Skin of body (tissue), 2 donors: ENCODE measurements around the gene ERCC8. TPM values are rescaled to one million over a fixed set of nuclear protein-coding genes. Genes with fewer than 3 reads are reported as not detected.
A peak's percentile ranks its signal among the peaks of the same experiment; 100 is the strongest.
"Not testable (repeated sequence)": the region's sequence is repeated elsewhere in the genome, so short reads cannot be mapped to it uniquely, and the experiment has no call there.

Experiments used
- DNase-seq: peaks from one replicate; lab custom pipeline; 2025; lab: John Stamatoyannopoulos, UW
- total RNA-seq: library from RNA; depleted of rRNA; stranded (reverse); fragments of >200 nt; gene quantifications from one replicate; pipeline ENCODE4 v1.2.3, GENCODE V29; 2014

Gene ERCC8
- total RNA-seq: 14.7 TPM

GRCh38 chr5:60944904-60945812 lies at the start of gene ERCC8, which contains the start of gene NDUFAF2:
Gene ERCC8 (minus strand): TSS chr5:60945070. CDS start chr5:60945008, 62 bp downstream.
Gene NDUFAF2 (plus strand): TSS chr5:60945205. CDS start chr5:60945256, 51 bp downstream.
- peak; percentile 87 for DNase-seq

GRCh38 chr5:60993875-60994571 lies 49.2 kb upstream of the ERCC8 start:
- no peak for DNase-seq

DNA sequence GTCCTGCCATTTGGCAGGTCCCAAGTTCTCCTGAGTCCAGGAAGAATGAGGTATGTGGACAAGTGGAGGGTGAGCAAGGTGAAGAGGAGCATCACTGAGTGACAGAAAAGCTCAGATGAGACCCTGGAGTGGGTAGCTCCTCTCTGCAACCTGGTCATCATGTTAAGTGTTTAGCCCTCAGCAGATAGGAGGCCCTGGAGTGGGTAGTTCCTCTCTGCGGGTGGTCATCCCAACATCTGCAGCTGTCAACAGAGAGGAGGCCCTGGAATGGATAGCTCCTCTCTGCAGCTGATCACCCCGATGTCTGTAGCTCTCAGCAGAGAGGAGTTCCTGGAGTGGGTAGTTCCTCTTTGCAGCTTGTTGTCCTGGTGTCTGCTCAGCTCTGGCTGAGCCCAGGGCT lies 48.6 kb upstream of the ERCC8 start:
- DNase-seq: no peak

DNA sequence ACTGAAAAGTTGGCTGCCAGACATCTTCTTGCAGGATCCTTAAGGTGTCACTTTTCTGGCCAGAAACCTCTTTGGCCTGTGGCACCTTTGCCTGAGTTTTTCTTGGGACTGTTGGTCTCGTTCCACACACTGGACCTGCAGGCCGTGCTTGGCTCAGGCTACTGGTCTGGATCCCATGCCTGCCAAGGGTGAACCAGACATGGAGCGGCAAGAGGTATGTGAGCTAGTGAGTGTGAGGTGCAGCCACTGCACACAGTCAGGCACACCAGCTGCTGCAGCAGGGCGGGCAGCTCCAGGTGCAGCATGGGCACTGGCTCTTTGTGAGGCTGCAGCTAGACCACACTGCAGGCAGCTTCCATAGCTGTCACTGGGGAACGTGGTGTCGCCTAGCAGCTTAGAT lies 48.0 kb upstream of the ERCC8 start:
- DNase-seq: no peak

DNA sequence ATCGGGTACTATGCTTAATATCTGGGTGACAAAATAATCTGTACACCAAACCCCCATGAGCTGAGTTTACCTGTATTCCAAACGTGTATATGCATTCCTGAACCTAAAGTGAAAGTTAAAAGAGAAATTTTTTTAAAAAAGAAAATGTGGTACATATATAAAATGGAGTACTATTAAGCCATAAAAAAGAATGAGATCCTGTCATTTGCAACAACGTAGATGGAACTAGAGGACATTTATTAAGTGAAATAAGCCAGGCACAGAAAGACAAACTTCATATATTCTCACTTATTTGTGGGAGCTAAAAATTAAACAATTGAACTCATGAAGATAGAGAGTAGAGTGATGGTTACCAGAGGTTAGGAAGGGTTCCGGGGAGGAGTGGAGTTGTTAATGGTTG lies 44.9 kb upstream of the ERCC8 start:
- DNase-seq: no peak

GRCh38 chr5:60982127-60982526 lies 37.3 kb upstream of the ERCC8 start:
- DNase-seq: not testable (repeated sequence)

DNA sequence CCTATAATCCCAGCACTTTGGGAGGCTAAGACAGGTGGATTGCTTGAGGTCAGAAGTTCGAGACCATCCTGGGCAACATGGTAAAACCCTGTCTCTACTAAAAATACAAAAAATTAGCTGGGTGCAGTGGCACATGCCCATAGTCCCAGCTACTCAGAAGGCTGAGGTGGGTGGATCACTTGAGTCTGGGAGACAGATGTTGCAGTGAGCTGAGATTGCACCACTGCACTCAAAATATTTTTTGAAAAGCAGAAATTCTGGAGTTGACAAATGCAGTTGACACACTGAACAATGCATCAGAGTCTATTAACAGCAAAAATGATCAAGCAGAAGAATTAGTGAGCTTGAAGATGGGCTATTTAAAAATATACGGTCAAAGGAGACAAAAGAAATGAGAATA lies 35.6 kb upstream of the ERCC8 start:
- DNase-seq: no peak

GRCh38 chr5:60978968-60979367 lies 34.1 kb upstream of the ERCC8 start:
- no peak for DNase-seq

DNA sequence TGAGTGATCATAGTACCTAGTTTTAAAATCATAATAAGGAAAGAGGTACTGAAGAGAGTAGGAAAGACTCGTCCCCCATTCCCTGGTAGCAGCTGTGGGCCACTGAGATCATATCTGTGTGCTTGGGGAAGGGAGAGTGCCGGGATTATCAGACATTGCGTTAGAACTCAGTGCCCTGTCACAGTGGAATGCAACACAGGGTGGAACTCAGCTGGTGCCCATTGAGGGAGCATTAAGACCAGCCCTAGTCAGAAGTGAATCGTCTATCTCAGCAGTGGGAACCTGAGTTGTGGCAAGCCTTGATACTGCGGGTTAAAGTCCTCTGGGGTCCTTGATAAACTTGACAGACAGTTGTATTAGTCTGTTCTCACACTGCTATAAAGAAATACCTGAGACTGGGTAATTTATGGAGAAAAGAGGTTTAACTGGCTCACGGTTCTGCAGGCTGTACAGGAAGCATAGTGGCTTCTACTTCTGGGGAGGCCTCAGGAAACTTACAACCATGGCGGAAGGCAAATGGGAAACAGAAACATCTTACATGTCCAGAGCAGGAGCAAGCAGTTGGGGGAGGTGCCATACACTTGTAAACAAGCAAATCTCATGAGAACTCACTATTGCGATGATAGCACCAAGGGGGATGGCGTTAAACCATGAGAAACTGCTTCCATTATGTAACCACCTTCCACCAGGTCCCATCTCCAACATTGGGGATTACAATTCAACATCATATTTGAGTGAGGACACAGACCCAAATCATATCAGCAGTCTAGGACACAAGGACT lies 33.3 kb upstream of the ERCC8 start:
- no peak for DNase-seq

DNA sequence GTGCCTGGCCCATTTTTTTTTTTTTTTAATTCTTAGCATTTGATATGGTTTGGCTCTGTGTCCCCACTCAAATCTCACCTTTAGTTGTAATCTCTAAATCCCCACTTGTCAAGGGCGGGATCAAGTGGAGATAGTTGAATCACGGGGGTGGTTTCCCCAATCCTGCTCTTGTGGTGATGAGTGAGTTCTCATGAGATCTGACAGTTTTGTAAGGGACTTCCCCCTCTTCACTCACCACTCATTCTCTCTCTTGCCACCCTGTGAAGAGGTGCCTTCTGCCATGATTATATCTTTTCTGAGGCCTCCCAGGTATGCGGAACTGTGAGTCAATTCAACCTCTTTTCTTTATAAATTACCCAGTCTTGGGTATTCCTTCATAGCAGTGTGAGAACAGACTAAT lies 27.4 kb upstream of the ERCC8 start:
- no peak for DNase-seq

GRCh38 chr5:60961685-60962084 lies 16.8 kb upstream of the ERCC8 start:
- no peak for DNase-seq

DNA sequence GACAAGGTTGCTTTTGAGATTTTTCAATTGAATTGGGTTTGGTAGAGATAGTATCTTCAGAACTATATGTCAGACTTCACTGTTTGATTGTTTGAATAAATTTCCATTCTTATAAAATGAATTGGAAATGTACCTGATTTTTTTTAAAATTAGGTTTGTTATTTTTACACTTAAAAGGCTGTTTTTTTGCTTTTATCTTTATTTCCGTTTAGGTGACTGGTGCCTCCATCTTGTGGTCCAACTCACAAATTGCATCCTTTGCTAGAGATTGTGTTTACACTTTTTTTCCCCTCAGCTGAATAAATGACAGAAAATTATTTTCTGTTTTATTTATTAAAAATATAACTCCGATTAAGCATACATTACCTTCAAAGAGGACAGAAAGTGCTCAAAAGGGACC lies 15.7 kb upstream of the ERCC8 start:
- DNase-seq: no peak

- DNase-seq: no peak
These were observed 14.3 kb upstream of the ERCC8 start for GRCh38 chr5:60959156-60959555.

GRCh38 chr5:60958712-60959111 lies 13.8 kb upstream of the ERCC8 start:
- DNase-seq: no peak

- DNase-seq: no peak
These were observed 13.2 kb upstream of the ERCC8 start for GRCh38 chr5:60958088-60958487.

DNA sequence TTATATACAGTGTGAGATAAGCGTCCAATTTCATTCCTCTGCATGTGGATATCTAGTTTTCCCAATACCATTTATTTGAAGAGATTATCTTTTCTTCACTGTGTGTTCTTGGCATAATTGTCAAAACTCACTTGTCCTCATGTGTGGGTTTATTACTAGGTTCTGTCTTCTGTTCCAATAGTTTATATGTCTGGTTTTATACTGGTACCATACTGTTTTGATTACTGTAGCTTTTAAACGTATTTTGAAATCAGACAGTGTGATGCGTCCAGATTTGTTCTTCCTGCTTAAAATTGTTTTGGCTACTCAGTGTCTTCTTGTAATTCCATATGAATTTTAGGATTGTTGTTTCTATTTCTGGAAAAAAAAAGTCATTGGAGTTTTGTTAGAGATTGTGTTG lies 10.4 kb upstream of the ERCC8 start:
- no peak for DNase-seq

GRCh38 chr5:60948738-60949137 lies 3.9 kb upstream of the ERCC8 start:
- DNase-seq: no peak

DNA sequence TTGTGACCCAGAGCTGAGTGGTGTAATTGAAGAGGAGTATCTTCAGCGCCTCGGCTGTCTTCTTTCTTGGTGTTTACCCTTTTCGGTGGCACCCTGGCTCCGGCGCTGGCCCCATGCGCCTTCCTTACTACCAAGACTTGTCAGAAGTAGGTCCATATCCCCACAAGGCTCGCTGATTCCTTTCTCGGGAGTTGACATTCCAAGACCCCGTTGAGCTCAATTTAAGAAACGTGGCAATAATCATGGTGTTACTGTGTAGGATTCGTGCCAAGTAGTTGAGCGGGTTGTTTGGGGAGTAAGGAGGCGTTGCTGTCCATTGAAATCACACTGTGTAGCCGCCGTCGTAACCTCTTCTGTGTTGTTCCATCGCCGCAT lies 930 bp upstream of the ERCC8 start:
- peak; percentile 7 for DNase-seq

DNA sequence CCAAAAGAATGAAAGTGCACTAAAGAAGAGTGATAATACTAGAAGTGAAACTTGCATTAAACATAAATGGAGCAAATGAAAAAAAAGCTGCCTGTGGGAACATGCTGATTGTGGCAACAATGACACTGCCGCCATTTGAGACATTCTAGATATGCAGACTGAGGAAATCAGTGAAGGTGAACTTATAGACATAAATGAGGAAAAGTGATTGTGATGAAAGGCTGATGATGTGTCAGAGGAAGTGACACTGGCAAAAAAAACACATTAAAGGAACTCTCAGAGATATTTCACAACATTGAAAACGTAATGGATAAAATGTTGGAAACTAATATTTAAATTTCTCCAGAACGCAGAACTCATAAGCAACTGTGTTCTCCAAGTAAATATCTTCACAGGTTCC lies 1.2 kb downstream of the ERCC8 start:
- DNase-seq: no peak

GRCh38 chr5:60929024-60929423 lies 15.8 kb downstream of the ERCC8 start:
- DNase-seq: no peak

- DNase-seq: no peak
These were observed 17.4 kb downstream of the ERCC8 start for GRCh38 chr5:60927450-60927849.

- DNase-seq: no peak
These were observed 26.4 kb downstream of the ERCC8 start for GRCh38 chr5:60918466-60918865.
